Erythroblast (primary cell): ENCODE data around the gene FAM163B.

Source experiments
- GATA1 ChIP-seq: IDR thresholded peaks from 2 replicates; pipeline ENCODE4 v1.6.1; 2011; ENCODE audit warnings: low read depth, mild to moderate bottlenecking, control low read depth, low read length, moderate library complexity
- POLR2A ChIP-seq: IDR thresholded peaks from 2 replicates; pipeline ENCODE4 v1.6.1; 2011; ENCODE audit warnings: mild to moderate bottlenecking, low read length

DNA sequence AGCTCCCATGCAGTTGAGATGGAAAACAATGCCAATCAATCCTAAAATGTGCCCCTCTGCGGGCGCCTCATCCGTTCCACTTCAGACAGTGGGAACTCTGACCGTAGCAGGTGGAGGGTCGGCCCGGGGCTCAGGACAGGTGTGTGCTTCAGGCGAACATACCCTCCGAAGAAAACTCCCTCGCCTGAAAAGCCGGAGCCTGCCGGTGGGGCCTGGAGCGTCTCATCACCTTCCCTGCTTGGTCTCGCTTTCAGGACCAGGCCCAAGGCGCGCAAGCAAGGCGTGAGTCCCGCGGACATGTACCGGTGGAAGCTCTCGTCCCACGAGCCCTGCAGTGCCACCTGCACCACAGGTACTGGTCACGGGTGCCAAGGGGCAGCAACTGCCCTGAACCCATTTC lies 48.2 kb downstream of the FAM163B start:
- TF ChIP-seq POLR2A: no peak
- TF ChIP-seq GATA1: no peak
